PFSK-1 (cell line): ENCODE measurements around the gene CRADD.

Experiments
- POLR2AphosphoS5 ChIP-seq: IDR thresholded peaks from 2 replicates; pipeline ENCODE4 v1.6.1; 2012; ENCODE audit warnings: low read depth, mild to moderate bottlenecking, control low read depth, low read length, moderate library complexity
- SIN3A ChIP-seq: IDR thresholded peaks from 2 replicates; pipeline ENCODE4 v1.6.1; 2012; ENCODE audit warnings: mild to moderate bottlenecking, low read length, moderate library complexity, borderline replicate concordance; ENCODE audit not compliant: insufficient read depth
- TF ChIP-seq, protein P1 (sequence below), 2 experiments: IDR thresholded peaks; 2 replicates each; pipeline versions ENCODE4 v1.6.1 to v1.8.0; 2011 to 2012; ENCODE audit warnings: low read depth in 2 of 2, low read length in 2 of 2, control low read depth in 1 of 2, inconsistent platforms in 1 of 2, mild to moderate bottlenecking in 1 of 2, moderate library complexity in 1 of 2; ENCODE audit not compliant: insufficient read depth in 1 of 2

DNA sequence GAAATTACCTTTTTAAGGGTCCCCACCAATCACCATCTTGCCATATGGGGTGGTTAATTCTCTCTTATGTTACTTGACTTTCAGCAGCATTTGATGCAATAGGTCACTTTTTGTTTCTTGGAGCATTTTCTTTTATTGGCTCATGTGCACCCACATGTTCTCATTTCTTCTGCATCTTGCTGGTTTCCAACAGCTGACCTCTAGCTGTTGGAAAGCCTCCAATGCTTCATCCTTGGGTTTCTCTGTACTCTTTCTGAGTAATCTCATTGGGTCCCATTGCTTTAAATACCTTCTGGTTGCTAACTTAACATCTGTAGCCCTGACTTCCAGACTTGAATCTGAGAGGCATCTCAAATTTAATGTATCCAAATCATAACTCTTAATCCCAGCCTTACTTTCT lies 116.8 kb downstream of the CRADD start:
- TF ChIP-seq, protein P1, sequence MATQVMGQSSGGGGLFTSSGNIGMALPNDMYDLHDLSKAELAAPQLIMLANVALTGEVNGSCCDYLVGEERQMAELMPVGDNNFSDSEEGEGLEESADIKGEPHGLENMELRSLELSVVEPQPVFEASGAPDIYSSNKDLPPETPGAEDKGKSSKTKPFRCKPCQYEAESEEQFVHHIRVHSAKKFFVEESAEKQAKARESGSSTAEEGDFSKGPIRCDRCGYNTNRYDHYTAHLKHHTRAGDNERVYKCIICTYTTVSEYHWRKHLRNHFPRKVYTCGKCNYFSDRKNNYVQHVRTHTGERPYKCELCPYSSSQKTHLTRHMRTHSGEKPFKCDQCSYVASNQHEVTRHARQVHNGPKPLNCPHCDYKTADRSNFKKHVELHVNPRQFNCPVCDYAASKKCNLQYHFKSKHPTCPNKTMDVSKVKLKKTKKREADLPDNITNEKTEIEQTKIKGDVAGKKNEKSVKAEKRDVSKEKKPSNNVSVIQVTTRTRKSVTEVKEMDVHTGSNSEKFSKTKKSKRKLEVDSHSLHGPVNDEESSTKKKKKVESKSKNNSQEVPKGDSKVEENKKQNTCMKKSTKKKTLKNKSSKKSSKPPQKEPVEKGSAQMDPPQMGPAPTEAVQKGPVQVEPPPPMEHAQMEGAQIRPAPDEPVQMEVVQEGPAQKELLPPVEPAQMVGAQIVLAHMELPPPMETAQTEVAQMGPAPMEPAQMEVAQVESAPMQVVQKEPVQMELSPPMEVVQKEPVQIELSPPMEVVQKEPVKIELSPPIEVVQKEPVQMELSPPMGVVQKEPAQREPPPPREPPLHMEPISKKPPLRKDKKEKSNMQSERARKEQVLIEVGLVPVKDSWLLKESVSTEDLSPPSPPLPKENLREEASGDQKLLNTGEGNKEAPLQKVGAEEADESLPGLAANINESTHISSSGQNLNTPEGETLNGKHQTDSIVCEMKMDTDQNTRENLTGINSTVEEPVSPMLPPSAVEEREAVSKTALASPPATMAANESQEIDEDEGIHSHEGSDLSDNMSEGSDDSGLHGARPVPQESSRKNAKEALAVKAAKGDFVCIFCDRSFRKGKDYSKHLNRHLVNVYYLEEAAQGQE (IDR thresholded peaks at IDR 0.05; ENCODE audit: insufficient read depth in 1 of 2, low read depth in 2 of 2, low read length in 2 of 2), result no peak
- no peak for TF ChIP-seq POLR2AphosphoS5
- TF ChIP-seq SIN3A, result no peak
